ENCODE data around the gene C6orf52.

- TF ChIP-seq CTCF (IDR thresholded peaks at IDR 0.05; ENCODE audit: low read depth, low read length, missing input control) (no peak), RAD21 (IDR thresholded peaks at IDR 0.05) (no peak), GABPA (IDR thresholded peaks at IDR 0.05 in 1 of 2, conservative IDR thresholded peaks at IDR 0.05 in 1 of 2) (no peak), MAX (IDR thresholded peaks at IDR 0.05) (no peak), TAF1 (conservative IDR thresholded peaks at IDR 0.05) (no peak), EGR1 (IDR thresholded peaks at IDR 0.05; ENCODE audit: low read depth in 2 of 2) (no peak)
- TF ChIP-seq, protein P1, sequence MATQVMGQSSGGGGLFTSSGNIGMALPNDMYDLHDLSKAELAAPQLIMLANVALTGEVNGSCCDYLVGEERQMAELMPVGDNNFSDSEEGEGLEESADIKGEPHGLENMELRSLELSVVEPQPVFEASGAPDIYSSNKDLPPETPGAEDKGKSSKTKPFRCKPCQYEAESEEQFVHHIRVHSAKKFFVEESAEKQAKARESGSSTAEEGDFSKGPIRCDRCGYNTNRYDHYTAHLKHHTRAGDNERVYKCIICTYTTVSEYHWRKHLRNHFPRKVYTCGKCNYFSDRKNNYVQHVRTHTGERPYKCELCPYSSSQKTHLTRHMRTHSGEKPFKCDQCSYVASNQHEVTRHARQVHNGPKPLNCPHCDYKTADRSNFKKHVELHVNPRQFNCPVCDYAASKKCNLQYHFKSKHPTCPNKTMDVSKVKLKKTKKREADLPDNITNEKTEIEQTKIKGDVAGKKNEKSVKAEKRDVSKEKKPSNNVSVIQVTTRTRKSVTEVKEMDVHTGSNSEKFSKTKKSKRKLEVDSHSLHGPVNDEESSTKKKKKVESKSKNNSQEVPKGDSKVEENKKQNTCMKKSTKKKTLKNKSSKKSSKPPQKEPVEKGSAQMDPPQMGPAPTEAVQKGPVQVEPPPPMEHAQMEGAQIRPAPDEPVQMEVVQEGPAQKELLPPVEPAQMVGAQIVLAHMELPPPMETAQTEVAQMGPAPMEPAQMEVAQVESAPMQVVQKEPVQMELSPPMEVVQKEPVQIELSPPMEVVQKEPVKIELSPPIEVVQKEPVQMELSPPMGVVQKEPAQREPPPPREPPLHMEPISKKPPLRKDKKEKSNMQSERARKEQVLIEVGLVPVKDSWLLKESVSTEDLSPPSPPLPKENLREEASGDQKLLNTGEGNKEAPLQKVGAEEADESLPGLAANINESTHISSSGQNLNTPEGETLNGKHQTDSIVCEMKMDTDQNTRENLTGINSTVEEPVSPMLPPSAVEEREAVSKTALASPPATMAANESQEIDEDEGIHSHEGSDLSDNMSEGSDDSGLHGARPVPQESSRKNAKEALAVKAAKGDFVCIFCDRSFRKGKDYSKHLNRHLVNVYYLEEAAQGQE (IDR thresholded peaks at IDR 0.05) = no peak
These were observed 2.2 kb upstream of the C6orf52 start for GRCh38 chr6:10696655-10697054.
